Measurements from ENCODE around the gene BABAM2.
"Not testable (repeated sequence)": the region's sequence is repeated elsewhere in the genome, so short reads cannot be mapped to it uniquely, and the experiment has no call there.

Gene BABAM2

GRCh38 chr2:28361991-28362710, 471.6 kb downstream of the BABAM2 start:
- DNase-seq (ENCODE audit: low spot score) = no peak

- no peak for DNase-seq (ENCODE audit: low spot score)
Observed at GRCh38 chr2:28362991-28363521, 472.5 kb downstream of the BABAM2 start.

GRCh38 chr2:28363686-28364280, 473.3 kb downstream of the BABAM2 start:
- DNase-seq (ENCODE audit: low spot score) = no peak

- DNase-seq (ENCODE audit: low spot score) = no peak
Observed at GRCh38 chr2:28364610-28365009, 474.1 kb downstream of the BABAM2 start.

GRCh38 chr2:28365158-28365557, 474.6 kb downstream of the BABAM2 start:
- DNase-seq (ENCODE audit: low spot score) = no peak

- no peak for DNase-seq (ENCODE audit: low spot score)
Observed at GRCh38 chr2:28366149-28366495, 475.6 kb downstream of the BABAM2 start.

- DNase-seq (ENCODE audit: low spot score) = no peak
Observed at GRCh38 chr2:28366496-28367282, 476.2 kb downstream of the BABAM2 start.

- DNase-seq (ENCODE audit: low spot score) = no peak
Observed at GRCh38 chr2:28367667-28368356, 477.3 kb downstream of the BABAM2 start.

GRCh38 chr2:28368357-28368798, 477.8 kb downstream of the BABAM2 start:
- no peak for DNase-seq (ENCODE audit: low spot score)

GRCh38 chr2:28369358-28369757, 478.8 kb downstream of the BABAM2 start:
- DNase-seq (ENCODE audit: low spot score) = no peak

- DNase-seq (ENCODE audit: low spot score) = no peak
Observed at GRCh38 chr2:28370354-28370753, 479.8 kb downstream of the BABAM2 start.

- DNase-seq (ENCODE audit: low spot score) = not testable (repeated sequence)
Observed at GRCh38 chr2:28371728-28372127, 481.2 kb downstream of the BABAM2 start.

- no peak for DNase-seq (ENCODE audit: low spot score)
Observed at GRCh38 chr2:28373854-28374253, 483.3 kb downstream of the BABAM2 start.

- DNase-seq (ENCODE audit: low spot score) = no peak
Observed at GRCh38 chr2:28374331-28374730, 483.8 kb downstream of the BABAM2 start.

GRCh38 chr2:28375236-28375635, 484.7 kb downstream of the BABAM2 start:
- DNase-seq (ENCODE audit: low spot score) = no peak

GRCh38 chr2:28375742-28376631, 485.5 kb downstream of the BABAM2 start:
- no peak for DNase-seq (ENCODE audit: low spot score)

- no peak for DNase-seq (ENCODE audit: low spot score)
Observed at GRCh38 chr2:28377195-28377816, 486.8 kb downstream of the BABAM2 start.

- DNase-seq (ENCODE audit: low spot score) = no peak
Observed at GRCh38 chr2:28377984-28378678, 487.6 kb downstream of the BABAM2 start.

- DNase-seq (ENCODE audit: low spot score) = no peak
Observed at GRCh38 chr2:28378679-28379584, 488.4 kb downstream of the BABAM2 start.
